Stimulated activated CD8-positive, alpha-beta memory T cell treated with anti-CD3 and anti-CD28 coated beads, Interleukin-15, amount 100 ng/mL, for 48 hours (primary cell): ENCODE results near the gene MBD6.

Experiments used
- DNase-seq, 2 donors: peaks; one replicate each; pipeline ENCODE4 v3.0.0-alpha.2; 2020; ENCODE audit warnings: low read depth in 2 of 2

Gene MBD6

DNA sequence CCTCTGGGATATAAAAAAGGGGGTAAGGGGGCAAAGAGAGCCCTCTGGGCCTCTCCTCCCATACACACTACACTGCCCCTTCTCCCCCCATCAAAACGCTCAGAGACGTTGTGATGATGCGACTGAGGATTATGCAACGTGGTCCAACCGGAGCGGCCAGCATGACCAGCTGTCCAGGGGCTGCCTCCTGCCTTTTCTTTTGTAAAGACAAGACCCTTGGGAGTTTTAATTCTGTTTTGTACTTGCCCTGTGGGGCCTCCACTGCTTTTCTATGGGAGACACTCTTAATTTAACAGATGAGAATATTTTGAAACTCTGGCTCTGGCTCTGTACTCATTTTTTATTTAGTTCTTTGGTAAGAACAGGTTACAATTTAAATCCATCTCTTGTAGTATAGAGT is 7.2 kb downstream of the MBD6 start:
- DNase-seq, result no peak

DNA sequence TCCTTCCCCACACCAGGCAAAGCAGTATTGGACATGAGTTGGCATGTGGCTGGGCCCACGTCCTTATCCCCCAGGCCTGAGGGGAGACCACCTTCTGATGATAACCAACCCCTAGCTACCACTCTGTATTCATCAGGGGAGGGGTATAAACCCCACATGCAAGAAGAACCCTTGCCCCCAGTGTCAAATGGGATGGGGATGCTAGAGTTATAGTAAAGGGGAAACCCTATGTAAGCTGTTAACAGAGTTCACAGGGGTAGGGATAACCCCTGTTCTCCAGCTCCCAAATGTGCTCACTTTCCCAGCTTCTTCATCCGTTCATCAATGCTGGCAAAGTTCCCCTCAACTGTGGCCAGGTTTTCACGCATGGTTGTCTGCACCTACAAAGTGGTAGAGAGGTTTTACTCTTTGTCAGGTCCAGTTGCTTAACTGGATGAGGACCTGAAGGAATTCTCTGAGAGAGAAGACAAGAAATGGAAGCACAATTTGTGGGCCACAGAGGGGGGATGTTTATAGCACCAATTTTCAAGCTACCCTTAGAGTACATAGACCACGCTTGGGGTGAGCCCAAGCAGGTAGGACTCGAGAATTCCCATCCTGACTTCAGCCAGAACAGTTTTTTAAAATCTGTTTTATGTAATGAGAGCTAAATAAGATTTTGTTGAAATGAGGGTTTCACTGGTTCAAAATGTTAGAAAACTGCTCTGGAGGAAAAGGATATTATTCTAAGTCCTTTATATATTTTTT is 7.9 kb downstream of the MBD6 start:
- DNase-seq, result no peak

DNA sequence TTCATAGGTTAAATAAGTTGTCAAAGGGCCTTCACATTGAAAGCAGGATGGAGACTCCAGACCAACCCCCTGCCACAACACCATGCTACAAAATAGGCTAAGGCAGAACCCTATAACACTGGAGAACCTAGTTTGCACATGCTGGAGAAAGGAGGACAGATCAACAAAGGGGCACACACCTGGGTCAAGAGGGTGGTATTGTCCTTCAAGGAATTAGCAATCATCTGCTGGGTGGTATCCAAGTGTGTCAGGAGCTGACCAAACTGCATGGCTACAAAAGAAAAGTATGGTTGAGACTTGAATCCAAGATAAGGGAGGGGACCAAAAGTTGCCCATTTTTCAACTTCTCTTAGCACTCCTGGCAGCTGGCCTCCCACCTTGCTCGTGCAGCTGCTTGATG is 9.2 kb downstream of the MBD6 start:
- DNase-seq, result no peak

DNA sequence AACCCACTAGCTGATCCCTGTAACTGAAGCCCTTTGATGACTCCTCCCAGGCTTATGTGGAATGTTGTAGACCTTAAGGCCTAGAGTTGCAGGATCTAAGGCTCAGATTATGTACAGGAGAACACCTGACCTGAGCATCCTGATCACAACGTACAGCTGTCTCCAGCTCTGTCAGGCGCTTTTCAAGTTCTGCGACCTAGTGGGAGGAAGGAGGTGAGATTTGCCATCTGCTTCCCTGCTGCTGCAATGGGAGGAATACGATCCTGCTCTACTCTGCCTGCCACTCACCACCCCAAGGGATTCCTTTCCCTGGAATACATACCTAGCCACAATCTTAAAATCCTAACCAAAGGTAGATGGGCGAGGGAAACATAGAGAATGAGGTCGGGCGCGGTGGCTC is 10.5 kb downstream of the MBD6 start:
- no peak for DNase-seq

DNA sequence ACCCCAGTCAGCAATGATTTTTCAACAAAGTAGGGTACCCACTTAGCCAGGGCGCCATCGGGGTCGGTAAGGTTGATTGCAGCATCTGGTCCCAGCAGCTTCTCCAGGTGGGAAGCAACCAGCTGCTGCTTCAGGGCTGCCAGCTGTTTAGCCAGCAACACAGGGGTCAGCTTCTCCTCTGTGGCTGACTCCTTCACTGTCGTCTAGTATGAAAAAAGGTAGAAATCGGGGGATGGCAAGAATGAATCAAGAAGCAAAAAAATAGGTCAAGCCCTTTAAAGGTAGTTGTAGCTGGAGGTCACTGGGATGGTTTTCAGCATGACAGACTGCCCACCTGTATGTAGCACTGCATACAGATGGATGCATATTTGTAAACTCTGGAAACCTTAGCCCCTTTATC is 11.6 kb downstream of the MBD6 start:
- no peak for DNase-seq

DNA sequence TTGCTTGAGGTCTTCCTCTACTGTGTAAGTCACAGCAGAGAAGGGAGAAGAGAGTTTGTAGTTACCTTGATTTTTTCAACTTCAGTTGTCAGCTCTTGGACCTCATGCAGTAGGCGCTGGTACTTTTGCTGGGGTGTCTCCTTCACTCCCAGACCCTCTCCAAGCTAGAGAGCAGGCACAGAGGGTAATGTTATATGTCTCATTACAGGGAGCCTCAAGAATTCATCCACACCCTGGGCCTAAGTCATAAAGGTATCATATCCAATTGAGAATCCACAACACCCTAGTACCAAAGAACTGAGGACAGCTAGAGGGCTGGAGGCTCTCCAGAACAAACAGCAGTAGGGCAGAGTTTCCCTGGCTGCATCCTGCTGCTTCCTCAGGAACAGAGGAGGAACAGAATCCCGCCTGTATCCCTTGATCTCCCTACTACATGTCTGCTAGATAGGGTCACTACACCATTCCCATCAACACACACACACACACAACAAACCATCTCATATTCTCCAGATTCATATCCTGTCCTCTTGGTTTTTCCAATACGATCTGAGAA is 12.4 kb downstream of the MBD6 start:
- no peak for DNase-seq

DNA sequence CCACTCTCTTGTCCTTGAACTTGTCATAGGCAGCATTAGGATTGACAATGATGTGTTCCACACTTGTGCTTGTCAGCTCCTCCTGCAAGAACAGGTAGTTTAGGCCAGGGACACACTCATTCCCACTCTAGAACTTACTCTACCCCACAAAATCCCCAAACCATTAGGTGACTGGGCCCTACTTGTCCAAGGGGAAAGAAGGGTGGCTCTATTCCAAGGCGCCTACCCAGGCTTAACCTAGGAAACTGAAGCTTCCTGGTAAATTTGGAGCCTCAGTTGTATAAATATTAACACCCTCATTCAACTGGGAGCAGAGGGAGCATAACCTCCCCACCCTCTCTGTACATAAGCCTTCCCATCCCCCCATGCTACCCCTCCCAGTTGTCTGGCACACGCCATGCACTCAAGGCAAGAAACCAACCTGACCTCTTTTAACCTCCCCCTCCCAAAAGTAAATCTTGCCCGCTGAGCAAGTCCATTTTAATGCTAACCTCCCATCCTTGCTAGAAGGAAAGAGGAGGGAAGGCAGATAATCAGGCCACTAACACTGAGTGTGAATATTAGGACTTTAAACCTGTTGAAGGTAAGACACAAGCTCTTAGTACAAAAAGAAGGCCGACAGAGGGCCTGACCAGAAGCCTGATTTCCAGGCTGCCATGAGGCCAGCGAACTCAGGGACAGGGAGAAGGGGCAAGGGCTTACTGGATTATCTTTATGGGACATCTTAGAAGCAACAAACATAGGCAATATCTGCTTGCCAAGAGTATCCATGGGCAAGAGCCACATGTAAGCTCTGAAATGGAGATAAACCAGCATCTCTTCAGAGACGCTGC is 13.4 kb downstream of the MBD6 start:
- DNase-seq, result no peak

DNA sequence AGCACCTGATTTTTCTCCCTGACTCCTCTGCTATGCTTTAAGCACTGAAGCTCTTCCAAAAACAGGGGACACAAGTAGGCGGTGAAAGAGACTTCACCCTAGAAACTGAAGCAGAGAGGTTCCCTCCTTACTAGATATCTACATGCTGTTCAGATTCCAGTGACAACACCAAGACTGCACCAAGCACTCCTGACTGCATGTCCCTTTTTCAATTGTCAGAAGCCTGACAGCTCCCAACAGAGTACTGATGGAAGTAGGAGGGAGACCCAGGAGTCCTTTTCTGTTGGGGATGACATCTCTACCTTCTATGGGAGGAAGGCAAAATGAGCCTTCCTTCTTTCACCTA is 13.9 kb downstream of the MBD6 start:
- DNase-seq, result no peak

DNA sequence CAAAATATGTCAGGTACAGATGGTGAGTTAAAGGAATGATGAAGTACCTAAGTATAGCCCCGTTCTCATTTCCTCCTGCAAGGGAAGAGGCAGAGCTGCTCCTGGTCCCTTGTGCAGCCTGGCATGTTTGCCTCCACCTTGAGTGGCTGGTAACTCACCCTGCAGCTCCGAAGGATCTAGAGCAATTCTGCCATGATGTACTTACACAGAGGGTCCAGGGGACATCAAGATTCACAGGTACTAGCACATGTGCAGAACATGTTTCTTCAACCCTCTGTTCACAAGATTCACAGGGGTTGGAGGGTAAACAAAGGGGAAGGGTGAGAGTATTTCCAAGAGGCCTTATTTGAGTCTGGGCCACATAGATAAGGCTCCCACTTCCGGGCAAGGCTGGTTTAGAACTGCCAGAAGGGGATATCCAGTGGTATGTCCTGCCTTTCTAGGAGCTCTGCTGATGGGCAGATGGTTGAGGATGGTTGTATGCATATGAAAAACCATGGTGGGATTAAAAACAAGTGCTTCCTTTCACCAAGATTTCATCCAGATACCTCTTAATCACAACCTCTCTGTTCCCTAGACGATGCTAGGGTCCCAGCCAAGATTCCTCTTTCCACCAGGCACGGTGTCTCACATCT is 16.6 kb downstream of the MBD6 start:
- DNase-seq, result no peak

DNA sequence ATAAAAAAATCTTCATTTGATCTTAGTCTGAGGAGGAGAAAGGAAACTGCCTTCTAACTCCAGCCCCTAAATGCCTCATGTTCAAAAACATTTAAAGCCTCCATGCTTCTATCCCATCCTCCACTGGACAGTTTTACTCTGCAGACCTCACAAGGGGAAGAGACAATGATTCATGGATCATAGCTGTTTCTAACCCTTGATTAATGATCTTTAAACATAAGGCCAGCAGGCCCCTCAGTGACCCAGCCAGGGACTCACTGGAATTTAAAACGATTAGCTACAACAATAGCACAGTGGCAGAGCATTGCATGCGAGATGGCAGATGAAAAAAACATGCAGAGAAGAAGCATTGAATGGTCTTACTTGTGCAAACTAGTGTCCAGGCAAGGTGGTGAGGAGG is 18.4 kb downstream of the MBD6 start:
- DNase-seq, result no peak

DNA sequence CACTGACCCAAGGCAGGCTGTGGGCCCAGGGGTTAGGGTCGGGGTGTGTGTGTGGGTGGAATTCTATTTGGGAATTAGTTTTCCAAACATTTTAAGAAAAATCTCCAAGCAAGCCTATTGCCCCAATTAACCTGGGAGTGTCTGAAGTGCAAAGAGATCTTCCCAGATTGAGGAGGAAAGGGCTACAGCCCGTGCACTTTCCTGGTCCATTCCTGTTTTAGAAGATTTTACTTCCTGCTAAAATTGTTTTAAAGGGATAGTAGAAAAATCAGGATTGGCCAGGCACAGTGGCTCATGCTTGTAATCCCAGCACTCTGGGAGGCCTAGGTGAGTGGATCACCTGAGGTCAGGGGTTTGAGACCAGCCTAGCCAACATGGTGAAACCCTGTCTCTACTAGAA is 19.1 kb downstream of the MBD6 start:
- DNase-seq, result no peak

DNA sequence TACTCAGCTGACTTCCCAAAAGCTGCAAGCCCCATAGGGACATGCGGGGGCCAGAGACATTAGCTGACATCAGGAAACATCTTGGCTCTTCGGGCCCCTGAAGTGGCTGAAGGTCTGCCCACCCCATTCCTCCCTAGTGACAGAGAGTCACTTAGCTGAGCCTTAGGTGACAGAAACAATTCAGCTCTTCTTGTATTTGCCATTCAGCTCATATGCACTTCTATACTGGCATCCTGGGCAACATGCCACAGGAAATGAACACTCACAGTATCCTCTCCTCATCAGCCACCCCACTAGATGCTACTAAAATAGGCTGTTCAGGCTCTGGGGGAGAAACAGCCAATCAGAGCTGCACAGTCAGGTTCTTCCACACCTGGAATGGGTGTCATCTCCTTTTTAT is 21.0 kb downstream of the MBD6 start:
- DNase-seq, result no peak

DNA sequence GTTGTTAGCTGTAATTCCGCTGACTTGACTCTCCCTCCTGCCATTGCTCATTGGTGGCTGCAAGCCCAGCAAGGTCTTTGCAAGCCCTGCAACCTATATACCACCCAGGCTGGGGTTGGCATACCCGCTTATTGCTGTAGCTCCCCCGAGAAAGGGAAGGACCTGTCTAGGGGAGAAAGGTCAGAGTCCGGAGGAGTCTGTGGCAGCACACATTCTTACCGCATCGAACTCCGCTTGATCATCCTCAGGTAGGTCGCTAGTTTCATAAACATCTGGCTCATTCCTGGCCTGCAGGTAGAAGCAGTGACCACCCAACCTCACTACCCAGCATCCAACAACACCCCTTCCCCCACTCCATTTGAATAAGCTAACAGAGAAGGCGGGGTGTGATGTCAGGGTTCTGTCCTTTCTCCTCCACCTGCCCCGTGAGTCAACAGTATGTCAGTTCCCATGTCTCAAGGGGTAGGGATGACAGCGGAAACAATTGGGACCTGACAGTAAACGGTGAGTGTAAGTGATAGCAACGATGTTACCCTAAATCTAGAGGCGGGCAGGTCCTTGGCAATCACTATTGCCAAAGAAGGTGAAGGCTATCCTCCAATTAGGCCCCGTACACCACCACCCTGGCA is 23.3 kb downstream of the MBD6 start:
- DNase-seq, result no peak

DNA sequence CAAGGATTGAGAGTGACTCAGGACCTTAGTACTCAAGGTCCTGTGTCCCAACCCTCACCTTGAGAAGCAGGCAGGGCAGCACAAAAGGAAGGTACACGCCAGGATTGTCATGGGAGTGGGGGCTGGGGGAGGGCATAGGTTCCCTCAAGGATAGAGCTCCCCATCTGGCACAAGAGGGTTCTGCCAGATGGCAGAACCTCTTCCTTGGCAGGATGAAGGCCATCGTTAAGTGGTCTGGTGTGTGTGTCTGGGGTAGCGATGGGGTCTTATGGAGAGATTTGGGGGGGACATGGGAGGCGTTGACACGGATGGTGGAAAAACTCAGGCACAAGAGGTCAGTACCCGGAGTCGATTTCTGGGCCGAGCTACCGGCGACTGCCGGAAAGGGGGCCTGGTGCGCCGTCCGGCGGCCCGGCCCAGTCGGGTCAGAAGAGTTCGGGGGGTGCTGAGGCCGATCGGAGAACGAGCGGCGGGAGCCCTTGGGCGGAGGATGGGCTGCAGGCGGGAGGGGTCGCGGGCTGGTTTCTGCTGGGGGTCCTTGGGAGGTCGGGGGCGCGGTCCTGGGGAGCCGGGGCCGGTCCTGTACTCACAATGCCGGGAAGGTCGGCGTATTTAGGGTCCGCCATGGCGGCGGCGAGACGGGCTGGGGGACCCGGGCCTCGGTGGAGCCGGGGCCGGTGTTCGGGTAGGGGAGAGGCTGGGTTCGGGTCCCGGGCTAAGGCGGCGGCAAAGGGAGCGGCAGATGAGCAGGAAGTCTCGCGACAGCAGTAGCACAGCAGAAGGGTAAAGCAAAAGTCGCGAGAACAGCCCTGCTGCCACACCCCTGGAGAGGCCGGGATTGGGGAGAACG is 24.0 kb downstream of the MBD6 start, which contains the start of gene DCTN2:
DCTN2 (minus strand) TSS at position 755 of the 850 bp plus-strand sequence; CDS start at position 626, 129 bp downstream.
- peak; percentile 92 to 93 for DNase-seq

DNA sequence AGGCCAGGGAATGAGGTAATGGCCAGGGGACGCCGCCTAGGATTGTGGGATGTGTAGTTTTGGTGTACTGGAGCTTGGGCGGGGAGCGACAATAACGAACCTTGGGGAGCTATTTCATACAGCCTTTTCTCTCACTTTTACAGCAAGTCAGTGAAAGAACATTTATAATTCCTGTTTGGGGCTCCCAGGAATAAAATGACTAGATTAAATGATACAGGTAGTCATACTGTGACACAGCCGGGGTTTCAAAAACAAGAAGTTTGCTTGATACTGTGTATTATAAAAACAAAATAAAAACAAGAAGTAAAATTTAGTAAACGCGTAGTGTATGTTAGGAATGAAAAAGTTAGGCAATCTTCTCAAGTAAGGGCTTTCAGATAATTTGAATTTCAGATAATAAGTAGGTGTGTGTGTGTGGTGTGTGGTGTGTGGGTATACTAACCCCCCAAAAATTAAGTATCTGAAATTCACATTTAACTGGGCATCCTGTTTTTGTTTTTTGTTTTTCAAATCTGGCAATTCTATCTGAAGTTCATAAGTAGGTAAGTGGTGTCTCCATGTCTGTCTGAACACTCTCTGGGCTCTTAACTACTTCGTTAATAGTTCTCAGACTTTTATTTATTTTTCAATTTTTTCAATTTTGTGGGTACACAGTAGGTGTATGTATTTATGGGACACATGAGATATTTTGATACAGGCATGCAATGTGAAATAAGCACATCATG is 24.8 kb downstream of the MBD6 start:
- DNase-seq, result no peak

DNA sequence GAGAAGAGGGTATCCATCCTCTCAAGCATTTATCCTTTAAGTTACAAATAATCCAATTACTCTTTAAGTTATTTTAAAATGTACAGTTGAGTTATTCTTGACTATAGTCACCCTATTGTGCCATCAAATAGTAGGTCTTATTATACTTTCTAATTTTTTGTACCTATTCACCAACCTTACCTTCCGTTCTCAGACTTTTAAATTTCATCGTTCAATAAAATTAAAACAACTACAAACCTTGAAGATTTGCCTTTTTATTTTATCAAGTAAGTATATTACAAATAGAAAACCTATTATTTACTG is 25.3 kb downstream of the MBD6 start:
- no peak for DNase-seq

DNA sequence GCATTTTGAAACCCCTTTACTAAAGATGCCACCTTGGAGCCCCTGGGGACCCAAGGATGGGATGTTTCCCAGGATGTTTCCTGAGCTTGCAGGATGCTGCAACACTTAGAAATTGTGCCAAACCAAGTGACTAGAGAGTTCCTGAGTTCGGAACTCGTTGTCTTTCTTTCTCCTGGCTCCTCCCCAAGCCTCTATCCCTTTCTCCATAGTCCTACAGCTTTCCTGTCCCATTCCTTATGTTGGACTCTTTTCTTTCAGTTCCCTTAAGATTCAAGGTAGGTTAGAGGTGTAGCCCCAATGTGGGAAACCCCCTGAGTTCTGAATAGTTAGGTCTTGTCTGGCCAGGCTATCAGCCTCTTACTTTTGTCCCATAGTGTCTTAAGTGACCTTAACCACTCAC is 25.9 kb downstream of the MBD6 start:
- DNase-seq, result no peak

DNA sequence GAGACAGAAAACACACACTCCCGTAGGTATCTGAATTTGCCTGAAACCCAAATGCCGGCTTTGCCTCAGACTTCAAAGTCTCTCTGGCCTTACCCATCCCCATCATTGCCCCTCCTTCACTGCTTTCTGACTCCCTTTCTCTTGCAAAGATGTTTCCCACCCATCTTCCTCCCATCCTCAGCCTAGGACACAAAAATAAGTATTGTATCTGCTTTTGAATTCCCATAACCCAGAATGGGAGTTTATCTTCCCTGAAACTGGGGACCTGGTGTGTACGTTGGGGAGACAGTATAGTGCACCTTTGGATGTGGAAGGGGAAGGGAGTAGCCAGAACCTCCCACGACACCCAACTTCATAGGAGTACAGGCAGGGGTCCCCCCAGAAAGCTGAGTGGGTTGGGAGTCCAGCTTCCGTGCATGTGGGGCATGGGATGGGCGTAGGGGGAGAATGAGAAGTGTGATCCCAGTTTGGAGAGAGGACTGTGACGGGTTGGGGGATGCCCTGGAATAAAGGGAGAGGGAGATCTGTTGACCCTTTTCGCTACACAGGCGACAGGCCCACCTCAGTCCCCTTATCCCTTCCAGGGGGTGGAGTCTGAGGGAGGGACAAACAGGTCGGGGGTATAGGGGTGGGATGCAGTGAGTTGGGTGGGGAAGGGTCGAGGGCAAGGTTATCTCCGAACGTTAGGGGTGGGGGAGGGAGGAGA is 26.7 kb downstream of the MBD6 start:
- no peak for DNase-seq

DNA sequence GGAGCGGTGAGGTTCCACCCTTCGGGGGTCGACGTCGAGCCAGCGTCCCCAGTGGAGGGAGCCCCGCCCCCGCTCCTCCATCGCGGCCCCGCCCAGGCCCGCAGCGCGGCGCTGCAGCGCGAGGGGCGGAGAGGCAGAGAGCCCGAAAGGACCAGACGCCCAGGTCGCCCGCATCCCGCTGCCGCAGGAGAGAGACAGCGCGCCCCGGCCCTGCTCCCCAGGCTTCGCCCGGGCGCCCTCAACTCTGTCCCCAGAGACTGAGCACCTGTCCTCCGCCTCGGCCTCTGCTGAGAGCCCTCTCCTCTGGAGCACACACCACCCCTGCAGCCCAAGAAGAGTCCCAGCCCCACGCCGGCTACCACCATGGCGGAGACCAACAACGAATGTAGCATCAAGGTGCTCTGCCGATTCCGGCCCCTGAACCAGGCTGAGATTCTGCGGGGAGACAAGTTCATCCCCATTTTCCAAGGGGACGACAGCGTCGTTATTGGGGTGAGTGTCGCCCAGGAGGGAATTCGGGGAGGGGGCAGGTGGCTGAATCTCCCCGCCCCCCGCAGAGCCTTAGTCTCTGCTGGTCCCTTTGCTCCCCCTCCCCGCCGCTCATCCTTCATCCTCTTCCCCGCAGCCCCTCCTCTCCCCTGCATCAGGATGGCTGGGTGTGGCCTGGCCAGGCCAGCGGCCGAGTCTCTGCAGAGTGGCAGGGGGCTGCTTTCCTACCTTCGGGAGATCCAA is 27.5 kb downstream of the MBD6 start, which contains the start of gene KIF5A:
KIF5A (plus strand) TSS at position 136 of the 732 bp plus-strand sequence; CDS start at position 364, 228 bp downstream.
- DNase-seq, result peak; percentile 47 to 54
